Neural cell (in vitro differentiated cells): ENCODE data around the gene RAD51B.

Experiments used
- EP300 ChIP-seq: fragments of 450-650 bp; conservative IDR thresholded peaks from 2 replicates; pipeline ENCODE4 v1.6.1; 2014; ENCODE audit warnings: antibody characterized with exemption, mild to moderate bottlenecking, moderate library complexity; ENCODE audit not compliant: poor library complexity, severe bottlenecking
- EZH2 ChIP-seq: fragments of 200-600, 300-800 bp; shearing (Covaris generic), sonication (generic); IDR thresholded peaks from 2 replicates; pipeline ENCODE4 v1.6.1; 2014; ENCODE audit warnings: antibody characterized with exemption, low read length, borderline replicate concordance, mild to moderate bottlenecking; ENCODE audit not compliant: insufficient read depth, poor library complexity, severe bottlenecking
- MXI1 ChIP-seq: fragments of 450-650 bp; conservative IDR thresholded peaks from 2 replicates; pipeline ENCODE4 v1.6.1; 2014; ENCODE audit warnings: antibody characterized with exemption, mild to moderate bottlenecking; ENCODE audit not compliant: poor library complexity, severe bottlenecking
- POLR2AphosphoS5 ChIP-seq: IDR thresholded peaks from 2 replicates; pipeline ENCODE4 v1.6.1; 2012
- RAD21 ChIP-seq: fragments of 450-650 bp; conservative IDR thresholded peaks from 2 replicates; pipeline ENCODE4 v1.6.1; 2014; ENCODE audit warnings: antibody characterized with exemption, mild to moderate bottlenecking, moderate library complexity
- TAF1 ChIP-seq: IDR thresholded peaks from 2 replicates; pipeline ENCODE4 v1.6.1; 2012; ENCODE audit warnings: low read depth
- TF ChIP-seq, protein P1 (sequence below): fragments of 450-650 bp; IDR thresholded peaks from 2 replicates; pipeline ENCODE4 v1.5.1; 2014; ENCODE audit warnings: antibody characterized with exemption, mild to moderate bottlenecking, moderate library complexity; ENCODE audit not compliant: poor library complexity, severe bottlenecking
- TF ChIP-seq, protein P2 (sequence below): IDR thresholded peaks from 2 replicates; pipeline ENCODE4 v1.6.1; 2012; ENCODE audit warnings: borderline replicate concordance

DNA sequence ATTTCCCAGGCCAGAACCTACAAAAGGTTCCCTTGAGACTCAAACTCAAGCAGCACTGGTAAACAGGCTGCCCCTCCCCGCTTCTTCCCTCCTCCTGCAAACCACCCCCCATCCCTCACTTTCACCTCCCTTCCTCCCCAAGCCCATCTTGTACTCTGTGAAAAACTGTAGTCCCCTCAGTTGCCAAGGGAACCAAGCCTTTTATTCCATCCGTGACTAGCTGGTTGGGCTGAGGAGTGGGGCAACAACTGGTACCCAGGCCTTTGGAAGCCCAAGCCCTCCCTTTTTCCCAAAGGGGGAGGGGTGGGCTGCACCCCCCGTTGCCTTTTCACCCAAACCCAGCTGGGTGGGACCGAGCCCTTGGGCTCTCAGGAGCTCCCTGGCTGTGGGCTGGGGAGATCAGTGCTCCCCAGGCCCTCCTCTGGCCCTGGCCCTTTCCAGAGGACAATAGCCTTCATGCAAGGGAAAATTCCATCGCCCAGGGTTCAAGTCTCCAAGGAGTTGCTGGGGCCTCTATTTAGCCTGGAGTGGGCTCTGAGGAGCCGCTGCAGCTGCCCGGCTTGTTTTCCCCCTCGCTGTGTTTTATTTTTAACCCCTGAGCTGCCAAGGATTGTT is 911.3 kb downstream of the RAD51B start:
- TF ChIP-seq, protein P1, sequence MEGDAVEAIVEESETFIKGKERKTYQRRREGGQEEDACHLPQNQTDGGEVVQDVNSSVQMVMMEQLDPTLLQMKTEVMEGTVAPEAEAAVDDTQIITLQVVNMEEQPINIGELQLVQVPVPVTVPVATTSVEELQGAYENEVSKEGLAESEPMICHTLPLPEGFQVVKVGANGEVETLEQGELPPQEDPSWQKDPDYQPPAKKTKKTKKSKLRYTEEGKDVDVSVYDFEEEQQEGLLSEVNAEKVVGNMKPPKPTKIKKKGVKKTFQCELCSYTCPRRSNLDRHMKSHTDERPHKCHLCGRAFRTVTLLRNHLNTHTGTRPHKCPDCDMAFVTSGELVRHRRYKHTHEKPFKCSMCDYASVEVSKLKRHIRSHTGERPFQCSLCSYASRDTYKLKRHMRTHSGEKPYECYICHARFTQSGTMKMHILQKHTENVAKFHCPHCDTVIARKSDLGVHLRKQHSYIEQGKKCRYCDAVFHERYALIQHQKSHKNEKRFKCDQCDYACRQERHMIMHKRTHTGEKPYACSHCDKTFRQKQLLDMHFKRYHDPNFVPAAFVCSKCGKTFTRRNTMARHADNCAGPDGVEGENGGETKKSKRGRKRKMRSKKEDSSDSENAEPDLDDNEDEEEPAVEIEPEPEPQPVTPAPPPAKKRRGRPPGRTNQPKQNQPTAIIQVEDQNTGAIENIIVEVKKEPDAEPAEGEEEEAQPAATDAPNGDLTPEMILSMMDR = no peak
- no peak for TF ChIP-seq POLR2AphosphoS5
- no peak for TF ChIP-seq MXI1
- no peak for TF ChIP-seq EZH2
- no peak for TF ChIP-seq RAD21
- TF ChIP-seq, protein P2, sequence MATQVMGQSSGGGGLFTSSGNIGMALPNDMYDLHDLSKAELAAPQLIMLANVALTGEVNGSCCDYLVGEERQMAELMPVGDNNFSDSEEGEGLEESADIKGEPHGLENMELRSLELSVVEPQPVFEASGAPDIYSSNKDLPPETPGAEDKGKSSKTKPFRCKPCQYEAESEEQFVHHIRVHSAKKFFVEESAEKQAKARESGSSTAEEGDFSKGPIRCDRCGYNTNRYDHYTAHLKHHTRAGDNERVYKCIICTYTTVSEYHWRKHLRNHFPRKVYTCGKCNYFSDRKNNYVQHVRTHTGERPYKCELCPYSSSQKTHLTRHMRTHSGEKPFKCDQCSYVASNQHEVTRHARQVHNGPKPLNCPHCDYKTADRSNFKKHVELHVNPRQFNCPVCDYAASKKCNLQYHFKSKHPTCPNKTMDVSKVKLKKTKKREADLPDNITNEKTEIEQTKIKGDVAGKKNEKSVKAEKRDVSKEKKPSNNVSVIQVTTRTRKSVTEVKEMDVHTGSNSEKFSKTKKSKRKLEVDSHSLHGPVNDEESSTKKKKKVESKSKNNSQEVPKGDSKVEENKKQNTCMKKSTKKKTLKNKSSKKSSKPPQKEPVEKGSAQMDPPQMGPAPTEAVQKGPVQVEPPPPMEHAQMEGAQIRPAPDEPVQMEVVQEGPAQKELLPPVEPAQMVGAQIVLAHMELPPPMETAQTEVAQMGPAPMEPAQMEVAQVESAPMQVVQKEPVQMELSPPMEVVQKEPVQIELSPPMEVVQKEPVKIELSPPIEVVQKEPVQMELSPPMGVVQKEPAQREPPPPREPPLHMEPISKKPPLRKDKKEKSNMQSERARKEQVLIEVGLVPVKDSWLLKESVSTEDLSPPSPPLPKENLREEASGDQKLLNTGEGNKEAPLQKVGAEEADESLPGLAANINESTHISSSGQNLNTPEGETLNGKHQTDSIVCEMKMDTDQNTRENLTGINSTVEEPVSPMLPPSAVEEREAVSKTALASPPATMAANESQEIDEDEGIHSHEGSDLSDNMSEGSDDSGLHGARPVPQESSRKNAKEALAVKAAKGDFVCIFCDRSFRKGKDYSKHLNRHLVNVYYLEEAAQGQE = no peak
- TF ChIP-seq EP300 = no peak
- TF ChIP-seq TAF1 = no peak
